MM.1S (cell line): ENCODE measurements around the gene SLC16A7.

Experiments used
- CTCF ChIP-seq: fragments of 300-600 bp; sonication (generic); IDR thresholded peaks from 2 replicates; pipeline ENCODE4 v1.5.1; 2016; ENCODE audit warnings: antibody characterized with exemption, low read length, mixed read lengths
- EZH2 ChIP-seq: fragments of 300-600 bp; sonication (generic); optimal IDR thresholded peaks from 2 replicates; pipeline ENCODE3; 2017; ENCODE audit warnings: low read depth, mild to moderate bottlenecking, antibody characterized with exemption, low read length, mixed read lengths

GRCh38 chr12:59636945-59637691 is 41.3 kb downstream of the SLC16A7 start:
- TF ChIP-seq CTCF (no peak), EZH2 (no peak)
